HG03196 (cell line): ENCODE data around the gene EPYC.
"Not testable (repeated sequence)": the region's sequence is repeated elsewhere in the genome, so short reads cannot be mapped to it uniquely, and the experiment has no call there.

ENCODE experiments used
- ATAC-seq: cut with Tn5 transposase; IDR thresholded peaks from one replicate; pipeline ENCODE4 v1.9.1; 2021; ENCODE audit not compliant: unreplicated experiment

Gene EPYC

DNA sequence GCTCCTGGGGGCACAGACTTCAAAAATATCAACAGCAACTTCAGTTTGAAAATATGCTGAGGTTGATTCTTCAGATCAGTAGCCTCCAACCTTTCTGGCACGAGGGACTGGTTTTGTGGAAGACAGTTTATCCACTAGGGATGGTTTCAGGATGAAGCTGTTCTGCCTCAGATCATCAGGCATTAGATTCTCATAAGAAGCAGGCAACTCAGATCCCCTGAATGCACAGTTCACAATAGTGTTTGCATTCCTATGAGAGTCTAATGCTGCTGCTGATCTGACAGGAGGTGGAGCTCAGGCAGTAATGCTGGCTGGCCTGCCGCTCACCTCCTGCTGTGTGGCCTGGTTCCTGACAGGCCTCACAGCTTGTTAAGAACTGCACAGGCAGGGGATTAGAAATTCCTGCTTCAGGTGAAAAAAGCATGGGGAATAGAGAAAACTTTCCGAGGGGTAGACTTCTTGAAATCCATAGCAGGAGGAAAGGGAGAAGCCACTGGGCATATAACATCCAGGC lies 12.8 kb downstream of the EPYC start:
- no peak for ATAC-seq

DNA sequence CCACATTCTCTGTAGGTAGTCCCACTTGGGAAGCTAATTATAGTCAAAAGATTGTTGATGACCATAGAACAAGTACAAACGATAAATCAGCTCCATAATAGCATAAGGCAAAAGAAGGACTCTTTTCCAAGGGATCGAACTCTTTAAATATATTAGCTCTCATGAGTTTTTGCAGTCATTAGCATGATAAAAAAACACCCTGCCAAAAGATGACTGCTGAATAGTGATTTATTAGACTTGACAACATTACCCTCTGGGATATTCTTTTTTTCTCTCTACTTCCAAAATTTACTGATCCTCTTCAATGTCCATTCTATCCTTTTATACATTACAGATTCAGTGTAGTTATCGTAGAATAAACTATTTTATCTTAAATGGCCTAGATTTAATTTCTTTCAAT lies 14.2 kb downstream of the EPYC start:
- no peak for ATAC-seq

DNA sequence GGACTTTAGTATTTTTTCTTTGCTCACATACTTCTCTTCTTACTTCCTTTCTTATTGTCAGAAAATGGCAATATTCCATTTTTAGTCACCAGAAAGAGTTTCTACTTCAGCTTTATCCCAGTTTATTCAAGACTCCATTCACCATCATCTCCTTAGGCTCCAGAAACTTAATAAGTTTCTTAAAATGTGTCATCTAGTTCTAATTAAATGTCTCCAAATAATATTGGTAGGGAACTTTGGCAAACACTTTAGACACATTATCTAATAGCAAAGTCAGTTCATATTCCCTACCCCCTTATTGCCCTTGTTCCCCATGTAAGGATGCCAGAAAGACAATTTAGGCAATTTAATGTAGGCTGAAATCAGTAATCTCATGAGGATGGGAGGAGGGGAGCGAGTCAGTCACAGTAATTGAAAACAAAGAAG lies 15.1 kb downstream of the EPYC start:
- ATAC-seq: no peak

DNA sequence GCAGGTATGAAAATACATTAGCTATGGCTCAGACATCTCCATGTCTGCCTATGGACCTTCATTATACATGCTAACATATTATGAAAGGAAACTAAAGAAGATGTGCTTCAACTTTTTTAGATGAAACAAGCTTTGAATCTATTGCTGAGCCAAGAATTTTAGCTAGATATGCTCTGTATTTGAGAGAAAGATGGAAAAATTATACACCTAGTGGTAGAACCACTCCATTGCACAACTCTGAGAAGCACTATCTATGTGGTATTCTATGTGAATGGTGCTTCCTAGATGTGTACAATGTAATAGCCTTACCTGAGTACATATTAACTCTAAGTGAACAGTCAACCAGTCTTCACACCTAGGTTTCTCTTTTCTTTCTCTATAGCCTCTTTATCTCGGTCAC lies 17.3 kb downstream of the EPYC start:
- no peak for ATAC-seq

DNA sequence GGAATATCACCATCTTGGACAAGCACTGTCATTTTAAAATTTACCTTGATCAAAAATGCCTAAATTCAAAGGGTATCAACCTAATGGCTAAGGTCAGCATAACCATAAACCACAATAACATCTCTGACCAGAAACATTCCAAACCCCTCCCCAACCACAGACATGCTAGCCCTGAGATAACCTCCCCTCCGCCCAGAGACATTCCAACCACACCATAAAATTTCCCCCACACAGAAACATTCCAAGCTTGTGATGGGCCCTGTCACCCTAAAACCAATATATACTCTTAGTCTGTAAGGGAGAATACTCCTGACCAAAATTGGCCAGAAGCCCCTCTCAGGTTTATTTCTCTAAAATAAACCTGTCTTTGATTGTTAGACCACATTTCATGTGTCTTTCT lies 17.7 kb downstream of the EPYC start:
- no peak for ATAC-seq

DNA sequence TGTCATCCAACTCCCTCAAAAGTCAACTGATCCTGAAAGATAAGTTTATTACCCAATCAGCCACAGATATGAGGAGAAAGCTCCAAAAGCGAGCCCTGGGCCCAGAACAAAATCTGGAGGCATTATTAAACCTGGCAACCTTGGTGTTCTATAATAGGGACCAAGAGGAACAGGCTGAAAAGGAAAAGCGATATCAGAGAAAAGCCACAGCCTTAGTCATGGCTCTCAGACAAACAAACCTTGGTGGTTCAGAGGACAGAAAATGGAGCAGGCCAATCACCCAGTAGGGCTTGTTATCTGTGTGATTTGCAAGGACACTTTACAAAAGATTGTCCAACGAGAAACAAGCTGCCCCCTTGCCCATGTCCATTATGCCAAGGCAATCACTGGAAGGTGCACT lies 19.4 kb downstream of the EPYC start:
- not testable (repeated sequence) for ATAC-seq

DNA sequence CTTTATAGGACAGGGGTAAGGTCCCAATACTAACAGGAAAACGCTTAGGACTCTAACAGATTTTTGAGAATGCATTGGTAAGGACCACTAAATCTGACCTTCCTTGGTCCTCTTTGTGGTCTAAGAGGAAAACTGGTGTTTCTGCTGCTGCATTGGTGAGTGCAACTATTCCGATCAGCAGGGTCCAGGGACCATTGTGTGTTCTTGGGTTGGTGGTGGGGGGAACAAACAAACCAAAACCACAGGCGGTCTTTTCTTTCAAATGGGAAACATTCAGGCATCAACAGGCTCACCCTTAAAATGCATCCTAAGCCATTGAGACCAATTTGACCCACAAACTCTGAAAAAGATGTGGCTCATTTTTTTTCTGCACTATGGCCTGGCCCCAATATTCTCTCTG lies 20.7 kb downstream of the EPYC start:
- no peak for ATAC-seq

DNA sequence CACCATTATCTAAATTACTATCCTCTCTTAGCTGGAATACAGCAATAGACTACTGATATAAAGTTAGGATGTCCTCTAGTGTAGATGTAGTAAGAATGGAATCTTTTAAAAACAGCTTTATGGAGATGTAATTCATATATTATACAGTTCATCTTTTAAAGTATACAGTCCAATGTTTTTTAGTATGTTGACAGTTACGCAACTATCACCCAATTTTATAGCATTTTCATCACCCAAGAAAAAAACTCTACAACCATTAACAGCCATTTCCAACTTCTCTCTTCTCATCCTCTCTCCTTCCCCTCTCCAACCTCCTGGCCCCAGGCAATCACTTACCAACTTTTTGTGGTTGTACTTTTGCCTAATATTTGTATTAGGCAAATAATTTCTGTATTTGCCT lies 22.6 kb downstream of the EPYC start:
- ATAC-seq: no peak

DNA sequence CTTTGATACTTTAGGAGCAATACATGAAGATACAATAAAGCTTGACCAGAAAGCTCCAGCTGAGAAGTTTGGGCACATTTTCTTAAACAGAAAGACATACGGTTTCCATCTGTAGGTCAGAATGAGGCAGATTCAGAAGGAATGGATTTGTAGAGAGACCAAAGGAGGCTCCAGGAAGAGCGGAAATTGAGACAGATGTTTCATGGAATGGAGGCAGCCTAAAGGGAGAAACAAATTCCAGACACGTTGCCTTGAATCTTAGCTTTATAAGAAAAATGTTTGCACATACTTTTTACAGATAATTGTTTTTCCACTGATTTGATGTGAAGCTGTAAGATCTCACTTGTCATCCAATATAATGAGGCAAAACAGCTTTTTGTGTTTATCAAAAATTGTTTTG lies 24.8 kb downstream of the EPYC start:
- no peak for ATAC-seq

DNA sequence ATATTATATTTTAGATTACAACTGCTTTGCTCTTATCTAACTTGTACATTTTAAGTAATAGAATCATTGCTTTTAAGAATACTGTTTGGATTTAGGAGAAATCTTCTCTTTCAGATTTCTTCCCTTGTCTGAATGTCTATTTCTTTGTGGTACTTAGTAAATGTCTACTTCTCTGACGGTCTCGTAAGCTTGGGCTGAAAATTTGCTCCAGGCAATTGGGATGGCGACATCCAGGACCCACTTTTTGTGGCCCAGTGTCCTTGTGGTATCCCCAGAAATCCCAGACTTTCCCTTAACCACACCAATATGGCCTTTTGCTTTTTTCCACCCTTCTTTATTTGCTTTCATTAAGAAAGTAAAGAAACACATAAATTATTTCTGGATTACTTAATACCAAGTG lies 25.8 kb downstream of the EPYC start:
- no peak for ATAC-seq

DNA sequence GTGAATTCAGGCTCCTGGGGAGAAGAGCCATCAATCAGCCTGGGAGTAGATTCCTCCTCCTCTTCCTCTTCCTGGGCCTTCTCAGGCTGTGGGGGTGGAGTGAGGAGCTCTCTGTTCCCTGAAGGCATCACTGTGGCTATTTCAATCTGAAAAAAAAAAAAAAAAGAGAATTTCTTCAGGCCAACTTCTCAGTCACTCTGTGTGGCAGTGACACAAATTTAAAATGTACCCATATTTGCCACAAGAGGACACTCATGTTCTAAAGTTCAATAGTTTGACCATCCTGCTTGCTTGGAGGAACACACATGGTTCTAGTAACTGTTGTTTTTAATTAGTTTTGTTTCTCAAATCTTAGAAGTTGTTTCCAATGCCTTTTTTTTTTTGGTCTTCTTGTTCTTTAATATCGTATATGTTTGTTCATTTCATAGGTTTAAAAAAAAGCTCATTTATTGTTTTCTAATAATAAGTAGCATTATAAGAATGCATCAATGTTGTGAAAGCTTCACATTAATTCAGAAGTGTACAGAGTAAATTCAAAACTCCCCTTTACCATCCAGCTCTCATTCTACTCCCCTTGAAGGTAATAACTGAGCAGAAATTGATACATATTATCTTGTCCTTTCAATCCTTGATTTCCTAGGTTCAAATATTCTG lies 26.5 kb downstream of the EPYC start:
- ATAC-seq: peak; percentile 80

DNA sequence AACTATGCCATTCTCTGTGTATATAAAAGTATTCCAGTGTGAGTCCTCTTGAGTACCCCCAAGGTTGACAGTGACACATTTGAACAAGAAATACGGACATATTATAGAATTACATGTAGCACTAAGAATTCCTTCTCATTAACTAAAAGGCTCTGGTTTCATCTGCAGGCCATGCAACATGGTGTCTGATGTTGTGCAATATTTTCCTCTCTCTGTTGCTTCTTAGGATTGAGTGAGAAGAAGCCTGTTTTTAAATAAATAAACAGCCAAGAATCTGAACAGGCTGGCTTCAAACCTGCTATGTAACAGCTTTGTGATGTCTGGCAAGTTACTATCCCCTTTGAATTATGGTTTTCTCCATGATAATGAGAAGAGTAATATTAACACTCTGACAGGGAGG lies 27.5 kb downstream of the EPYC start:
- ATAC-seq: no peak

DNA sequence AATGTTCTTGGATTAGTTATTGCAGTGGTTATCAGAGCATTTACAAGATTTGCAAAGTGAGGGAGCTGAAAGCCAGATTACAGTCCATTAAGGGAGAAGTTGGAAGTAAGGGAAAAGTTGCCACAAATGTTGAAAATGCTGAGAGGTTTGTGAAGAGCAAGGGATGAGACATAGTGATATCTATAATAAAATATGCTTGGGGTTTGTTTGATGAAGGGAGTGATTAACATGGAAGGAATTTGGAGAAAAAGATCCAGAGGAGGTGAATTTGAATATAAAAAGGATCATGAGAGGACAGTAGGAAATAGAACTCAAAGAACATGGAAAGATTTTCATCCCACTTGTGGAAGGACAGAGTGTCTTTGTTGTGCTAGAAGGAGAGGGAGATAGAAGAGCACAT lies 30.5 kb downstream of the EPYC start:
- ATAC-seq: no peak

DNA sequence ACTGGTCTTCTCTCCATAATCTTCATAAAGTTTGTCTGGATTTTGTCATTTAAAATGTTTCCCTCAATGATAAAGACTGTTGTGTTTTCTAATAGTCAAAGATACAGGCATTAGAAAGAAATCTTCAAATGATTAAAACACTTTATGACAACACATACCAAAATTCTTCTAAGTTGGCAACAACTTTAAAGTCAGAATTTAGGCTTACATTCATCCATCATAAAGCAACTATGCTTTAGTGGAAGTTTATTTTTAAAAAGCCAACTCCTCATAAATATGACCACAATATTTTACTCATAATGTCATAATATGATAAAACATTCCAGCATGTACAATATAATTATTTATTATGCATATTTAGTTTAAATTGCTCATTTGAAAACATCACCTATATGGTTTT lies 32.5 kb downstream of the EPYC start:
- no peak for ATAC-seq

DNA sequence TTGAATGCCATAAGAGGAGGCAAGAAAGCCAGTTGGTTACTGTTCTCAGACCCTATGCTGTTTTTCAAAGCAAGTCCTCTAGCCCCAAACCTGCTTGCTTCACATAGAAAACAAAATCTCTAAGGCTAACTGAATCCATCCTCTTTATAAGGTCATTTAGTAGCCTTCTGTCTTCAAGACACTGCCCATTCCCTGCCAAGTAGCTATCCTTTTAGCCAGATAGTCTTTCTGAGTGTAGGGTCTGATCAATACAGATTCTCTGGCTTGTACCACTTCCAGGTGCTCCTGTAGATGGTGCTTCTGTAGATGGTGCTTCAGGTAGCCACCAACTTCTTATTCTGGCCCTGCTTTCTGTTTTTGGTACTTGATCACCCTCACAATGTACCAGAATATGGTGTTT lies 33.9 kb downstream of the EPYC start:
- ATAC-seq: no peak

DNA sequence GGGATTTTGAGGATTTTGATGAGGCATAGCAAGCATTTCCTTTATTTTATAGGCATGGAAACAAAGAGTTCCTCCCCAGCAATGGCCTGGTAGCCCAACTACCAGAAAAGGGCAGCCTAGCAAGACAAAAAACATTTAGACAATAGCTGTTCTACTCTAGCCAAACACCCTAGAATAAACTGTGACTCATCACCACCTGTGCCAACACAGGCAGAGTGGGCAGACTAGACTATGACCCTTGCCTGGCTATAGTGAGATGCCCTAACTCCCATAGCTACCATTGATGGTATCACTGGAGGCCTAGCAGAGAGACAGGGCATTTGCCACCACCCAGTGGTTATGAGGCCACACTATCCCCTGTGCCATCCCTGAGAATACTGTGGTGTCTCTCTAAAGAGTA lies 34.3 kb downstream of the EPYC start:
- no peak for ATAC-seq

DNA sequence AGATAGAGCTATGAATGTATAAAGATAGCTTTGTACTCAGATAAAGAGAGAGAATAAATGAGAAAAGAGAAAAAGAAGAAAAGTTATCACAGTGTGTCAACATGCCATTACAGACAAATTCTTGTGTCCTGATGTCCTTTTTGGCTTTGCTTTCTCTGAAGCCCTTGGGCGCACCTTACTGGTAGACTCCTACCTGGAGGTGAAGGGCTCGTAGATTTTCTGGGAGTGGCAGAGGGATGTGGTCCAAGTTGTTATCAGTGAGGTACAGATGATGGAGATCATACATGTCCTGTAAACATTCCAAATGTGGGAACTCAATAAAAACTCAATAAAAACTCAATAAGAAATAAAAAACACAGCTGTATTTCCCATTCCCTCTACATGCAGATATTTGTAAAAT lies 34.9 kb downstream of the EPYC start:
- ATAC-seq: no peak

DNA sequence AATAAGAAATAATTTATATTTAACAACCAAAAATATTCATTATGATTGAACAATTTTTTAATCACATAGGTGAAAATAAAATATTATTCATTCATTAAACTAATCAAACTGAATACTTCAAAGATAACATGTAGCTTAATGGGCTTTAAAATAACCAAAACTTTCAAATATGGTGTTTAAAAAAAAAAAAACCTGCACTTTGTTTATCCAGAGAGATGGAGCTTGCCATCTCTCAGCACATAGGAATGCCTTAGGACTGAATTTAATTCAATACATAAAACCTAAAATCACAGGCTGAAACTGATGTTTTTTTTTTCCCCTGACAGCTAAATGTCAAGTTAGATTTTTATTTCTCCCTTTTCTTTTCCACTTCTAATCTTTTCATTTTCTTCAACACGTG lies 35.4 kb downstream of the EPYC start:
- no peak for ATAC-seq

DNA sequence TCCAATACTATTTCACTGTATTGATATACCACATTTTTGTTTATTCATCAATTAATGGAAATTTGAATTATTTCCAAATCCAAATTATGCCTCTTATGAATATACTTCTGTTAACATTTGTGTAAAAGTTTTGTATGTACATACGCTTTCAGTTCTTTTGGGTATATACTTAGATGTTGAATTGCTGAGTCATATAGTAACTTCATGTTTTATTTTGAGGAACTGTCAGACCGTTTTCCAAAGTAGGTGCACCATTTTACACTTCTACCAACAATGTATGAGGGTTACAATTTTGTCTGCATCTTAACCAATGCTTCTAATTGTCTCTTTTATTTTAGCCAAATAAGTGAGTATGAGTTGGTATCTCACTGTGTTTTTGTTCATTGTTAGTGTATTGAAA lies 39.6 kb downstream of the EPYC start:
- no peak for ATAC-seq

DNA sequence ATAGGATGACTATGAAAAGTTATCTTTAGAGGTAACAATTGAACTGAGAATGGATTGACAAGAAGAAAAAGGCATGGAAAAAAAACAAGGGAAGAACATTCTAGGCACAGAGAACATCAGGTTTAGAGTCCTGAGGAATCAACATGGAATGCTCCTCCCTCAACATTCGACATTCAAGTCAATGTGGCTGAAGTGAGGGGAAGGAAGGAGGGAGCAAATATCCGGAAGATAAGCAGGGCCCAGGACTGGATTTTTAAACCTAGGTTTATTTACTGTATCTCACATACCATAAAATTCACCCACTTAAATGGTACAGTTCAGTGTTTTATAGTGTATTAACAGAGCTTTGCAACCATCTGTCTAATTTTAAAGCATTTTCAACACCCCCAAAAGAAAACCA lies 40.2 kb downstream of the EPYC start:
- no peak for ATAC-seq

DNA sequence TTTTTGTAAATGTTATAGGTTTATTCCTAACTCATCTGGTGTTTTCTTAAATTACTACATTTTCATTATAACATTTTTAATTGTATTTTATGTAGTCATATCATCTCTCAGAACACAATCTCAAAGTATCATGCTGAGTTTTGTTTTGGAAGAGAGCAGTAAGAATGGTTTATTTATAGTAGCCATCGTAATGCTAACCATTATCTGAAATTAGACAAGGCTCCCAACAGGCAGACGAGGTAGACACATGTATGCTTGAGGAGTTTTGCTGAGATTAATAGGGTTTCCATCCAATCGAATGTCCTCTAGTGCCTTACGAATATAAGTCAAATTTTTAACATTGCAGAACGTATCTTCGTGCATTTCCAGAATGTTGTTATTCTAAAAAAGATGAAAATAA lies 40.8 kb downstream of the EPYC start:
- no peak for ATAC-seq

DNA sequence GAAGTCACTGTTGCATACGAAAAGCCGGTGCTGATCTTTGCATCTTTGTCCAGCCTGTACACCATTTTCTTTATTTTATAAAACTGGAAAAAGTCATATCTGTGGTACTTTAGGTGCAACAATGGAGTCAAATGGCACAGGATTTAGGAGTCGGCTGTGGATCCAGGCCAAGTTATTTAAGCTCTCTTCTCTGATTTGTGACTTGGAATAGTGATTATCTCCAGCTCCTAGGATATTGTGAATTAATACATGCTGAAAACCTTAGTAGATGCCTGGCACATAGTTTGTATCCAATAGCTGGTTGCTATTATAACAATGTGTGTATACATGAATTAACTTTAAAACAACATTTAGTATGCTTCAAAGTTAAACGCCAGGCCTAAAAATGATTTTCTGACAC lies 43.6 kb downstream of the EPYC start:
- no peak for ATAC-seq

DNA sequence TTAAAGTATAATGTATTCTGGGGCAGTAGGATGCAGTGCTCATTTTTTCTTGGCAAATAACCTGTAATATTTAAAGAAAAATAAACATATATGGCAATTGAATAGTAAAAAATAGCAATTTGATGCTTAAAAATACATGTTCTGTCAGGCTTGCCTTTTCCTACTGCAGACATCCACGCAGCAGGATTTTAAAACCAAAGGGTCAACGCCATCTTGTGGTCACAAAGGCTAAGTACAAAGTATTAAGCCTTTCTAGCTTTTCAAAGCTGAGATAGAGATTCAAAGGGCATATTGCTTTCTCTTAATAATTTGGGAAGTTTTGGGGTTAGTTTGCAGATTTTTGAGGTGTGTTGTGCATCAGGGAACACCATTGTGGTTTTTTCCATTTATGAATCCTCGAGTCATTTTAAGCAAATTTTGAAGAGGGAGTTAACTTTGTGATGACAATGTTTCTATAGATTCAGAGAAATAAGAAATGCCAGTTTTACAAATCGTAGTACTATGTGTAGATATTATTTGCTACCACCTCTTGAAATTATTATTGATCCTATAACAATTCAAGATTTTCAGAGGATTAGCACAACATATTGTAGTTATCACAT lies 45.1 kb downstream of the EPYC start:
- ATAC-seq: peak; percentile 72
